Osteocyte (in vitro differentiated cells): ENCODE measurements around the gene CYP27B1. TPM values are rescaled to one million over a fixed set of nuclear protein-coding genes. Genes with fewer than 3 reads are reported as not detected.

Source experiments
- DNase-seq: peaks from one replicate; pipeline ENCODE4 v3.0.0; 2021; ENCODE audit warnings: mixed read lengths; ENCODE audit not compliant: unreplicated experiment; ENCODE audit errors: extremely low spot score
- H3K27ac Mint-ChIP-seq: one replicate; pipeline ENCODE4 v1.8.0; 2021; ENCODE audit warnings: mild to moderate bottlenecking, mixed read lengths; ENCODE audit not compliant: unreplicated experiment
- H3K27me3 Mint-ChIP-seq: one replicate; pipeline ENCODE4 v1.8.0; 2021; ENCODE audit warnings: mixed read lengths; ENCODE audit not compliant: unreplicated experiment
- H3K36me3 Mint-ChIP-seq: one replicate; pipeline ENCODE4 v1.8.0; 2021; ENCODE audit warnings: mixed read lengths; ENCODE audit not compliant: unreplicated experiment
- H3K4me1 Mint-ChIP-seq: one replicate; pipeline ENCODE4 v1.8.0; 2021; ENCODE audit warnings: mixed read lengths; ENCODE audit not compliant: unreplicated experiment
- H3K4me3 Mint-ChIP-seq: one replicate; pipeline ENCODE4 v1.8.0; 2021; ENCODE audit warnings: mild to moderate bottlenecking, moderate library complexity, mixed read lengths; ENCODE audit not compliant: unreplicated experiment
- H3K9me3 Mint-ChIP-seq: one replicate; pipeline ENCODE4 v1.8.0; 2021; ENCODE audit warnings: mixed read lengths; ENCODE audit not compliant: unreplicated experiment
- total RNA-seq: library from RNA; stranded (reverse); gene quantifications from 2 replicates; pipeline ENCODE4 v1.2.1, GENCODE V29; 2021
- TF ChIP-seq, protein P1 (sequence below): fragments of 200-600 bp; sonication (generic); IDR thresholded peaks from 2 replicates; pipeline ENCODE4 v1.5.0; 2021; ENCODE audit warnings: antibody characterized with exemption, mild to moderate bottlenecking, moderate library complexity

CYP27B1 gene
- total RNA-seq, 1 donor from 2014 or later, result 1.7 TPM

DNA sequence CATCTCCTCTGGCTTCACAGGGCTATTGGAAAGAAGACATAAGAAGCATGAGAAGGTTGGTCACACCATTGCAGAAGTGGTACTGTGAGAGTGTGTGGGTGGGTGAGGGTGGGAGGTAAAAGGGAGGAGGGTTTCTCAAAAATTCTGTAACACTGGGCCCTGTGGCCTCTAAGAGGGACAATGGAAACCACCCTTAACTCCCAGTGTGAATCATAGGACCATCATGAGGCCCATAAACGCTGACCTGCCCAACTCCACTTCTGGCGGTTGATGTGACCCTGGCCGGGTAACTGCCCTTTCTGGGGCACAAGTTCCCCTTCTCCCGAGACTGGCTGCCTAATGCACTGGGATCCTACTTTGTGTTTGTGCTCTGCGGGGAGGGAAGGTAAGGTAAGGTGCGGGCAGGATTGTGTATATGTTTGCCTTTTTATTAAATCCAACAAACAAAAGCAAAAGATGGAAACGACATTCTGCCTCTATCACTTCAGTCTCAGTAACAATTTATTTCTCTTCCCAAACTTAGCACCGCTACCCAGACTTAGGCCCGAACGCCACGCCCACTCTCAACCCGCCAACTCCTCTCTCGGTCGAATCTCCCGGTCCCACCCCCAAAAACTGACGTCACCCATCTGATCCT lies 4.5 kb upstream of the CYP27B1 start:
- peak; percentile 91 for DNase-seq

DNA sequence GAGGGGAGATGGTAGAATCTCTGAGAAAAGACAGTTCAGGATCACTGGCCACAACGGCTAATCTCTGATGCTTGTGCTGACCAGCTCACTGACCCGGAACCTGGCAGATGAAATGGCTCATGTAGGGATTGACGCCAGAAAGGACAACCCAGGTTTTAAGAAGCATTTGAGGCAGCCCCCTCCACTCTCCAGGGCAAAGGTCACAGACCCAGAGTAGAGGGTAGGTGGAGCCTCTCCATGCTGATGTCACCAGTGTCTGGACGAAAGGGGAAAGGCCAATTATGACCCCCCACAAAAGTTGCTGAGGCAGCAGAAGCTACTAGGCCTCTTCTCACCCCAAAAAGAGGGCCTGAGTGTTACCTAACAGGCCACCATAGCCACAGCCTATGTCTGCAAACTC lies 3.9 kb upstream of the CYP27B1 start:
- TF ChIP-seq, protein P1, sequence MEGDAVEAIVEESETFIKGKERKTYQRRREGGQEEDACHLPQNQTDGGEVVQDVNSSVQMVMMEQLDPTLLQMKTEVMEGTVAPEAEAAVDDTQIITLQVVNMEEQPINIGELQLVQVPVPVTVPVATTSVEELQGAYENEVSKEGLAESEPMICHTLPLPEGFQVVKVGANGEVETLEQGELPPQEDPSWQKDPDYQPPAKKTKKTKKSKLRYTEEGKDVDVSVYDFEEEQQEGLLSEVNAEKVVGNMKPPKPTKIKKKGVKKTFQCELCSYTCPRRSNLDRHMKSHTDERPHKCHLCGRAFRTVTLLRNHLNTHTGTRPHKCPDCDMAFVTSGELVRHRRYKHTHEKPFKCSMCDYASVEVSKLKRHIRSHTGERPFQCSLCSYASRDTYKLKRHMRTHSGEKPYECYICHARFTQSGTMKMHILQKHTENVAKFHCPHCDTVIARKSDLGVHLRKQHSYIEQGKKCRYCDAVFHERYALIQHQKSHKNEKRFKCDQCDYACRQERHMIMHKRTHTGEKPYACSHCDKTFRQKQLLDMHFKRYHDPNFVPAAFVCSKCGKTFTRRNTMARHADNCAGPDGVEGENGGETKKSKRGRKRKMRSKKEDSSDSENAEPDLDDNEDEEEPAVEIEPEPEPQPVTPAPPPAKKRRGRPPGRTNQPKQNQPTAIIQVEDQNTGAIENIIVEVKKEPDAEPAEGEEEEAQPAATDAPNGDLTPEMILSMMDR, result no peak
- H3K27ac Mint-ChIP-seq, result no peak overlapping the region
- peaks cover 8% of the 10 kb centered on the region for H3K36me3 Mint-ChIP-seq
- H3K27me3 Mint-ChIP-seq, result peaks cover 7% of the 10 kb centered on the region
- H3K4me1 Mint-ChIP-seq, result peaks cover 32% of the 10 kb centered on the region
- no peaks in the 10 kb centered on the region for H3K9me3 Mint-ChIP-seq
- no peak for DNase-seq
- peak overlapping the region; percentile 45 for H3K4me3 Mint-ChIP-seq

More for the DNA sequence above, 4.5 kb upstream of the CYP27B1 start:
- peaks cover 4% of the 10 kb centered on the region for H3K27me3 Mint-ChIP-seq
- H3K27ac Mint-ChIP-seq, result peak overlapping the region; percentile 99
- H3K9me3 Mint-ChIP-seq, result no peaks in the 10 kb centered on the region
- peak overlapping the region; percentile 98 for H3K4me3 Mint-ChIP-seq
- TF ChIP-seq, protein P1, result no peak
- peaks cover 28% of the 10 kb centered on the region for H3K4me1 Mint-ChIP-seq
- H3K36me3 Mint-ChIP-seq, result peaks cover 15% of the 10 kb centered on the region

DNA sequence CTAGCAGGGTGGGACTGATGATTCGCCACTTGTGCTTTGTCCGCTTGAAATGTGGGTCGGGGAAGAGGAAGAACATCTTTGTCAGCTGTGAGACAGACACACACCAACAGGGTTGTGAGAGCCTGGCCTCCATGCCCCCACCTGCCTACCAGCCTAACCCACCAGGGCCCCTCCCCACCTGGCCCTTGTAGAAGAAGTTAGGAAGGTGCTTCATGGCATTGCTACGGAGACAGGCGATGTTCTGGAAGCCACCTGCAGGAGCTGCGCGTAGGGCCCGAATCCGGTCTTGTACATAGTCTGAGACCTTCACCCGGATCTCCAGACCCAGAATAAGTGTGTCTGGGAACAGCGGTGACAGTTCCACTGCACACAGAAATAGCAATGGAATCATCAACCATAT lies 2.7 kb upstream of the CYP27B1 start:
- no peaks in the 10 kb centered on the region for H3K9me3 Mint-ChIP-seq
- no peak for DNase-seq
- H3K4me3 Mint-ChIP-seq, result no peak overlapping the region
- H3K27ac Mint-ChIP-seq, result no peak overlapping the region
- peaks cover 16% of the 10 kb centered on the region for H3K27me3 Mint-ChIP-seq
- peaks cover 39% of the 10 kb centered on the region for H3K4me1 Mint-ChIP-seq
- TF ChIP-seq, protein P1, result no peak
- H3K36me3 Mint-ChIP-seq, result peaks cover 6% of the 10 kb centered on the region

DNA sequence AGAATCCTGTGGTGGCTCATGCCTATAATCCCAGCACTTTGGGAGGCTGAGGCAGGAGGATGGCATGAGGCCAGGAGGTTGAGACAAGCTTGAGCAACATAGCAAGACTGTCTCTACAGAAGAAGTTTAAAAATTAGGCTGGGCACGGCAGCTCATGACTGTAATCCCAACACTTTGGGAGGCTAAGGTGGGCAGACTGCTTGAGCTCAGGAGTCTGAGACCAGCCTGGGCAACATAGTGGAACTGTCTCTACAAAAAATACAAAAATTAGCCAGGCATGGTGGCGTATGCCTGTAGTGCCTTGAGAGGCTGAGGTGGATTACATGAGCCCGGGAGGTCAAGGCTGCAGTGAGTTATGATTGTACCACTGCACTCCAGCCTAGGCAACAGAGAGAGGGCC lies 998 bp upstream of the CYP27B1 start:
- Mint-ChIP-seq H3K9me3 (no peaks in the 10 kb centered on the region), H3K27ac (no peak overlapping the region), H3K27me3 (peaks cover 33% of the 10 kb centered on the region), H3K36me3 (peaks cover 6% of the 10 kb centered on the region), H3K4me3 (no peak overlapping the region), H3K4me1 (peaks cover 30% of the 10 kb centered on the region)
- TF ChIP-seq, protein P1, result no peak
- no peak for DNase-seq

DNA sequence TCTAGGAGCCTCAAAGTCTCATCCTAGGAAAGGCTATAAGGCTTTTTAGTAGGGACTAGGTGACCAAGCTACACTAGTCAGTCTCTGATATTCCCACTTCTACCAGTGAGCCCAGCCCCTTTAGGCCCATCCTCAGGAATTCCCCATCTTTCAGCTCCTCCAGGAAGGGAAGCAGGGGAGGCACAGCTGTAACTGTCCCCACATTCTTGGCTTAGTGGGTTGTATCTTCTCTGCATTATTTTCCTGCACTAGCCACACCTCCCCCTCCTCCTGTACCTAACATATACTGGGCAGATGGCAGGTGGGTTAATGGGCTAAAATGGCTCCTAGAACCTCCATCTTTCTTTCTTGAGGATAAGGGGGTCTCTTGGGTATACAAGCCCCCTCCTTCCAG lies 424 bp upstream of the CYP27B1 start:
- peaks cover 33% of the 10 kb centered on the region for H3K27me3 Mint-ChIP-seq
- no peak for DNase-seq
- H3K36me3 Mint-ChIP-seq, result peaks cover 6% of the 10 kb centered on the region
- H3K4me1 Mint-ChIP-seq, result peaks cover 28% of the 10 kb centered on the region
- H3K4me3 Mint-ChIP-seq, result no peak overlapping the region
- TF ChIP-seq, protein P1, result no peak
- no peak overlapping the region for H3K27ac Mint-ChIP-seq
- H3K9me3 Mint-ChIP-seq, result no peaks in the 10 kb centered on the region
